GM19463 (cell line): ENCODE results near the gene DCP1B.

Source experiments
- ATAC-seq: cut with Tn5 transposase; IDR thresholded peaks from one replicate; pipeline ENCODE4 v1.9.1; 2021; ENCODE audit warnings: mild to moderate bottlenecking, moderate library complexity; ENCODE audit not compliant: unreplicated experiment

Gene DCP1B

DNA sequence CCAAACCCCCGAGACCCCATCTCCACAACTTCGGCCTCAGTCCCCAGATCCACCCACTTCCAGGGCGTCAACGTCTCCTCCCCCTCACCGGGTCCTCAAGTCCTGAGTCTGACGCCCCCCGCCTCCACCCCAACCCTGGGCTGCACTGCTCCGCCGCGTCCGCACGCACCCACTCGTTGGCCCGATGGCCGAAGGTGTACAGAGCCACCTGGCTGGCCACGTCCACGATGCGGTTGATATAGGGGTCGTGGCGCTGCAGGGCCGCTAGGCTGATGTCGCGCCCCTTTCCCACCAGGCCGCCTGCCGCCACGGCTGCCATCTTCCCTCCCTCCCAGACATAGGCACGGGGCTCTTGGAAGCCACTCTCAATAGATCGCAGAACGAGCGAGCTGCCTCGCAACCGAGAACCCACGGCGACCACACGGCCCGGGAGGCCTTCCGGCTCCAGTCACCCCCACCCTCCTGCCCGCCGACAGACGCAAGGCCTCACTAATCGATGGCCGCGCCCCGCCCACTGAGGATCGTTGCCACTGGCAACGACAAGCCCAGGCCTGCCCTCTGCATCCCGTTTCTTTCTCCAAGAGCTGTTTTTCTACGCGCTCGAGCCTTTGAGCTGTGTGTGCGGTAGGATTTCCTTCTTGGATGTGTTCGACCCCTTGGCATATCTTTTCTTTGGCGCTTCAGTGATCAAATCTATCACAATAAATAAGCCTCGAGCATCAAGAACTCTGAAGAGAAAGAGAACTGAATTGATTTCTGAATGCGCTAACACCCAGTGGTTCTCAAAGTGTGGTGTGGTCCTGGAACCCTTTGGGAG, at the start of gene DCP1B:
TSS of gene DCP1B (minus strand) at position 345 of the 817 bp plus-strand sequence. CDS start at position 319, 26 bp downstream.
- peak; percentile 95 for ATAC-seq

DNA sequence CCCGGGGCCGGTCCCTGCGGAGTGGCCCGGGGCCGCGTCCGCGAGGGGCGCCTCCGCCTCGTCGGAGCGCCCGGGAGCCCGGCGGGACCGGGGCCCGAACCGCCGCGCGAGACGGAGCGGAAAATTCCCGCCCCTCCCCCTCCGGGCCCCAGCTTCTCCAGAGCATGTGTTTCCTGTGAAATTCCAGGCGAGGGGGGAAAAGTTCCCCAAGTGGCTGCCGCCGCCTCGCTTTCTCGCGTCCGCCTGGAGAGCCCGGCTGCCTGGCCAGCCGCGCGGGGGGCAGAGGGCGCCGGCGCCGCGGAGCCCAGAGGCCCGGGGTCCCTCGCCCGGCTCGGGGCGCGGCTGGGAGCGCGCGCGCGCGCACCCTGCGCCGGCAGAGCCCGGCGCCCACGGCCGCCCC, 49.4 kb upstream of the DCP1B start:
- ATAC-seq: no peak

DNA sequence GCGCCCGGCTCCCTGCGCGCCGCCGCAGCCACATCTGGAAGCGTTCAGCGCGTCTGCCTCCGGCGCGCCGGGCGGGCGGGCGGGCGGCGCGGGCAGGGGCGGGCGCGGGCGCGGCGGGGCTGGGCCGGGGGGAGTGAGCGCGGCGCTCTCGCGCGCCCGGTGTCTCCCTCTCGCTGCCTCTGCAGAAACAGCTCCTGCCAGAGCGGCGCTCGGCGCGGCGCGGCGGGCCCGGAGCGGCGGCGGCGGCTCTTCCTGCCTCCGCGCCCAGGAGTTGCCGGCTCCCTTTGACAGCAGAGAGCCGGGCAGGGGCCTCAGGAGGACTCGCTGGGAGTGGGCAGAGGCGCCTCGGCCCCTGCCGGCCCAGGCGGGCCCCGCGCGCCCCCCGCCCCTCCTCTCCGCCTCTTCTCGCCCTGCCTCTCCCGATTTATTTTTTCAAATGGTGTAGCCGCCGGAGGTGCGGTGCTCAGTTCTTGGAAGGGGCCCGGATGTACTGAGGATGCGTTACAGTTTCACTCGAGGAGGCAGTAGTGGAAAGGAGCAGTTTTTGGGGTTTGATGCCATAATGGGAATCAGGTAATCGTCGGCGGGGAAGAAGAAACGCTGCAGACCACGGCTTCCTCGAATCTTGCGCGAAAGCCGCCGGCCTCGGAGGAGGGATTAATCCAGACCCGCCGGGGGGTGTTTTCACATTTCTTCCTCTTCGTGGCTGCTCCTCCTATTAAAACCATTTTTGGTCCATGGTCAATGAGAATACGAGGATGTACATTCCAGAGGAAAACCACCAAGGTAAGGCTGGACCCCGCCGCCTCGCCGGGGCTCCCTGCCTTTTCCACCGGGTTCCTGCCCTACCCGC, 48.8 kb upstream of the DCP1B start, which contains the start of gene CACNA1C:
TSS of gene CACNA1C (plus strand) at position 162 of the 853 bp plus-strand sequence. CDS start at position 738, 576 bp downstream.
- ATAC-seq: no peak

DNA sequence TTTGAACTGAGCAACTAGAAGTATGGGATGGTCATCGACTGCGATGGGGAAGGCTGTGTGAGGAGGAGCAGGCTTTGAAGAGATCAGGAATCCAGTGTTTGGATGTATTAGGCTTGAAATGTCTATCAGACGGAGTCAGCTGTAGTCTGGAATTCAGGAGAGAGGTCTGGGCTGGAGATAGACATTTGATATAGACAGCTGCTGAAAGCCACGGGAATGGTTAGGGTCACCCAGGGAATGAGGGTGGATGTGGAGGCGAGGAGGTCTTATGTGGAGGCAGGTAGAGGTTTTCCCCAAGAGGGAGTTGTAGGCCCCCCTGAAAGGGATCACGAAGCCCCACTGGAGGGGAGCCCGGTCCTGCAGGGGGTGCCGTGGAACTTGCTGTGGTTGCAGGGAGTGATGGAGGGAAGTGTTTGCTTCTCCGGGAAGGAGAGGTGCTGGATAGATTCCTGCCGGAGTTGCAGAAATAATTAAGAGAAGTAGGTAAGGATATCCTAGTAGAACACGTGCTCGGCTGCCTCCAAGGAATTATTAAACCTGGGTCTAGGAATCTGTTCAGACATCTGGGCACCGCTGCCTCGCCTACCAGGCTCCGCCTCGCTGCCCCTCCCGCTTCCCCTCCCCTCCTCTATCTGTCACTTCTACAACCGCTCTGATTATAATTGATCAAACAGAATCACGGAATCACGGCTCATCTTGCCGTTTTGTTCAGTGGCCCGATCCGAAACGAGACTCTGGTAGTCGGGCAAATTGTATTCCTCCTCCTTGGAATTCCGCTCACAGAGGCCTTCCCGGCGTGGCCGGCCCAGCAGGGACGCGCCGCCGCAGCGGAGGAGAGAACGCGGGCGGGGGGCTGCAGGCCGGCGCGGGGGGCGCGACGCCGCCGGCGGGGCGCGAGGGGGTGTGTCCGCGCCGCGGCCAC, 47.7 kb upstream of the DCP1B start:
- no peak for ATAC-seq

DNA sequence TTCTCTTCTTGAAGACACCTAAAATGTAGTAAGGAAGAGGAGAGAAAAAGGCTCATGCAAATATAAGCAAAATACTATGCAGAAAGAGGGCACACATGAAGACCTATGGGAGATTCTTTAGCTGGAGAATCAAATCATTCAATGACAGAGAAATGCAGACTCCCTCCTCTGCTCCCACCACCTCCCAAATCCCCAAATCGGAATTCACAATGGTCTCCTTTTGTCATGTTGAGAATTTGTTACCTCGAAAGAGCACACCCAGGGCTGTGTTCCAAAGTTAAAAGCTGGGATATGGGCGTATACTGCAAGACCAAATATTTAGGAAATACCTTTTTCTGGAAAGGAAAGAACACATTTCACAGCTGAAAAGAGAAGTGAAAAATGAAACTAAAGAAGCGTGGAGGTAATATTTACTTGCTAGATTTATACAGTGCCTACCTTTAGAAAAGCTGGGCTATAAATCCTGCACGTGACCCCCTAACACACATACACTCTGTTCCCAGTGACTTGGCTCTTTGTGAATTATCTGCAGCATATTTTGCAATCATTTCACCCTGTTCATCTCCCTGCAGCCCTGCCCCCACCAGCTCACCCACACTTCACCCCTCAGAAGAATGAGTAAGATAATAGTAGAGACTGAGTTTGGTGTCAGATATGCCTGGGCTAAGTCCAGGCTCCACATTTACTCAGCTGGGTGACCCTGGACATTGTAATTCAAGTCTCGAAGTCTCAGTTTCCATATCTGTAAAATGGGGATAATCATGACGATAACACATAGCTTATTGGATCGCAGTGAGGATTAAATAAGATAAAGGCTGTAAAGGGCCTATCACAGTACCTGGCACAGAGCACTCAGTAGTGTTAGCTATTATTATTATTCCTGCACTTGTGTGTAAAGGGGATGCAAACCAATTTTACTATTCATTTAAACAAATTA, 45.6 kb upstream of the DCP1B start:
- no peak for ATAC-seq

DNA sequence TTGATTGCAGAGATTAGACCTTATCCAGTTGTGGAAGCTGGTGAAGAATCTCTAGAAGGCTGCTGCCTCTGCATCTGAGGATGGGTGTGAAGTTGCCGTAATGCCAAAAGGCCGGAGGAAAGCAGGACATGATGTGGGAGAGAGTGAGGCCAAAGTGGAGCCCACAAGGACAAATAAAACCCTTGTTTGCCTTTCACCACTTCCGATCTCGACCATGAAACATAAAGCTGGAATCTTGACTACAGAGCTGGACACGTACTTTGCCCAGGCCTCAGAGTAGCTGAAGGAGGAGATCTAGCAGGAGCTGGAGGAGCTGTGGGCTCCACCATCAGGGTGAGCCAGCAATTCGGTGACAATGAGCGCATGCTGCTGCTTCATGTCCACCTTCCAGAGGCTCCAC, 43.5 kb upstream of the DCP1B start:
- no peak for ATAC-seq

DNA sequence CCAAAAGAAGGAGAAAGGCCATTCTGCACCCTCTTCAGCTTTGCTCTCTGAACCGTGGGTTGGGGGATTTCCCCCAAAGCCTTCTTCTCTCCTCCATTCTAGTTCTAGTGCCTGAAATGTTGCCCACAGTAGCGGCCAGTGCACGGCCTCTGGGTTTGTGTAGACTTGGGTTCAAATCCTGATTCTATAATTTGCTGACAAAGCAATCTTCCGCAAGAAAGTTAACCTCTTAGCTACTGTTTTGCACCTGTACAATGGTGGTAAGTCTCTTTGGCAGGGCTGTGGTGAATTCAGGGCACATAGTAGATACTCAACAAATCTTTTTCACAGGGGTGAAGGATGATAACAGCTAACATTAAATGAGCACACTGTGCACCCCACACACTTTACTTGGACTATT, 42.7 kb upstream of the DCP1B start:
- ATAC-seq: no peak

DNA sequence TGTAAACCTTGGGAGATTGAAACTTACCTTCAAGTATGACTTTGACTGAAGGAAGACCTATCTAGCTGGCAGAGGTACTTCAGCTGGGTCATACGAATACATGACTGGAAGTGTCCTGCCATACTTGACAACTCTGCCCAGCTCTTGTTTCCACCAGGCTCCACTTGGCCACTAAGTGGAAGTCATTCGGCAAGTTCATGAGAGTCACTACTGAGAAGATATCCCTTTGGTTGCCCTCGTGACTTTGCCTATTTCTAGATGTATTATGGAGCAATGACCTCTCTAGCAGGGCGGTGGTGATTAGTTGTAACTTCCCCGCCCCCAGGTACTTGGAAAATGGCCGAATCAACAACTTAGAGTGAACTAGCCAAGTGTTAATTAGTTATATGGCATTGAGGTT, 39.9 kb upstream of the DCP1B start:
- no peak for ATAC-seq

DNA sequence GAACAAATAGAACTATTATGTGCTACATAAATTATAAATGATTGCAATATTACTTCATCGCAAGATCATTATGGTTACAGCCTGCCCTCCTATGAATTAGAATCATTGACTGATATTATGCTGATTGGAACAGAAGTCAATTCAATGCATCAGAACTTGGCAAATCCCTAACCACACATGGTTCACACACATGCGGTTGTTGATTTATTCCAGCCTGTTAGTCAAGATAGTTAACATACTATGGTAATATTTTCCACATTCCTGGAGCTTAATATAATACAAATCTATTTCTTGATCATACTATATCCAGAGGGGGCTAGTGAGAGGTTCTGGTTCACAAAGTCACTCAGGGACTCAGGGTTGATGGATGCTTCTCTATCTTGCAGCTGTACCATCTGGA, 38.8 kb upstream of the DCP1B start:
- no peak for ATAC-seq

DNA sequence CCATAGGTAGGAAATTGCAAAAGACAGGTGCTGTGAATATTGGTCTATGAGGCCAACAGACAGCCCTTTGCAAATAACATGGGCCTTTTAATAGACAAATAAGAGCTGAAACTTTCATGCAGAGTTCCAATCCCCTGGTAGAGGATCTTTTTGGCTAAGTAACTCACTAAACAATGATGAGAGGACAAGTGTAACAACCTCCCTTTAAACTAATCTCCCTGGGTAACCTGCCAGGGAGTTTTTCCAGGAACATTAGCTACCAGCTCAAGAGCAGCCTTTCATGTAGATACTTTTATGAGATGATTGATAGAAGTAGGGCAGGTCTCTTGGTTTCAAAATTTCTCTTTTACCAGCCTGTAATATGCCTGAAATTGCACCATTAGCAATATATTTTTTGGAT, 34.8 kb upstream of the DCP1B start:
- no peak for ATAC-seq

DNA sequence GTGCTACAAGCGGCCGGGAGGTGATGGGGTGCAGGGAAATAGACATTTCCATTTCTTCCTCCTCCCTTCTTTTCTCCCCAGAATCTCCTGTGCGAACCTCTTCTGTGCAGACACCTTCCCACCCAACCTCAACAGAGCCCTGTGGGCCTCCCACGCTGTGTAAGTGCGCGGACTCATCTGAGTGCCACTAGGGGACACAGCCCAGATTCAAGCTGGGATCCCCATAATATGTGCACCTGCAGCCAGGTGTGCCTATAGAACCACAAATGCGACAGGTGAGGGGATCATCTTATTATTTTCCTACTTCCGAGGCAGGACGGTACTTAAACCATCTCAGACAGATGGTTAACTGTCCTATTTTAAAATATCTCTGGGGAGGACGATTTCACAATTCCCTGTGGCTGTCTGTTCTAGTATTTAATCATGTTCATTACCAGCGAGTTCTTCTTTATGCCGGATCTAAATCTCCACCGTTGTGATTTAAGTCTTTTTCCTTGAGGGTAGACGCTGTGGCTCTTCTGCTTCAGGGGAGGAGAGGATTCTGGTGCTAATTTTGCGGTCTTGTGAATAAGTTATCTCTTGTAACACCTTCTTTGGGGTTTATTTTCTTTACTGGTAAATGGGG, 31.3 kb upstream of the DCP1B start:
- no peak for ATAC-seq

DNA sequence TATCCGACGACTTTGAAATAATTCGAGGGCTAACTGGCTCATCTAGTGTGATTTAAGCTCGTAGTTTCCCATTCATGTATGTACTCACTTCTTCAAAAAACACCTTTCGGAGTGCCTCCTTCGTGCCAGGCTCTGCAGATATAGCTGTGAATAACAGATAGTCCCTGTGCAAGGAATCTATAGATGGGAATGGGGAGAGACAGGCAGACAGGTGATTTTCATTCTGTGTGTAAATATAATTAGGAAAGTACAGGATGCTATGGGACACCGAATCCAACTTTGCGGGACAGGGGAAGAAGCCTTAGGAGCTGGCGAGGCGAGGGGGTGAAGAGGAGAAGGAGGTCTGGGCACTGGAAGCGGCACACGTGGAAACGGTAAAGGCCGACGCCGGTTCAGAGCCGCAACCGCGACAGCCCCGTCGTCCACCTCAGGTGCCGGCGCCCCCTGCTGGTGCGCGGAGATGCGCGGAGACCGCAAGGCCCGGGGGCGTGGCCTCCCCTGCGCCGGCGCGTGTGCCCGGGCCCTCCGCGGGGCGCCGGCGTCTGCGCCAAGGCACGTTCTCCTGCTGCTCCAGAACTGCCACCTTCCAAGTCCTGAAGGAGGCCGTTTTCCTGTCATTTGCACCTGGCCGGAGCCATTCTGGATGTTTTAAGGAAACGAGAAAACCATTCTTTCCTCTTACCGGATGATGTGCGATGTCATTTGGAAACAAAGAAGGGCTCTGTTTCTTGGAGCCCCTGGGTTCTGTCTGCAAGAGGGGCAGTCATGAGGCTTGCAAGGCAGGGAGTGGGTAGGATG, 30.6 kb upstream of the DCP1B start:
- peak; percentile 90 for ATAC-seq

DNA sequence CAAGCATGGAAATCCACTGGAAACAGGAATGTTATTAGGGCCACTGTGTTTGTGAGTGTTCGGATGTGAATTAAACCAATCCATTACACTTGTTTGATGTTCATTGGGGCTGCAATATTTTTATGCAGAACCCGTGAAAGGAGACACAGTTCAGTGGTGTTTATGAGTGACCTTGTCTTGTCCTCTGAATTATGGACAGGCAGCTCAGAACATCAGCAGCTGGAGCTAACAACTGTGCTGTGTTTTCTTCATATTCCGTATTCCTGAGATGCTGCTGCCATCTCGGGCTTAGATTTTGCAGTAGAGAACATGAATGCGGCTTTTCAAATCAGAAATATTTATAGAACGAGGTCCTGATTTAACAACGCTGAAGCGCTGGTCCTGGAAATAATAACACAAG, 28.2 kb upstream of the DCP1B start:
- no peak for ATAC-seq

DNA sequence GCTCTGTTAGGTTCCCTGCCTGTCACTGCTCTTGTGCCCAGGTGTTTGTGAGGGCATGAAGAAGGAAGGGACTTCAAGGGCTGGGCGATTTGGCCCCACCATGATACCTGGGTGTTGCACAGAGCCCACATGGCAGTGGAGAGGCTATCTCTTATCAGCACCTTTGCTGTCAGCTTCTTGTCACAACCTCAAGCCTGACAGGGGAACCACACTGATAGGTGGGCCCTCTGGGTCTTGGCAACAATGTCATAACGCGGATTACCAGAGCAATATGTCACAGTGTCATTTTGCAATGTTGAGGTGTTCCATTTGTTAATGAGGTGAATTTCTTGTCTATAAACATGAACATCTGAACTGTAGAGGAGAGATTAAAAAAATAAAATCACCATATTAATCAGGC, 25.6 kb upstream of the DCP1B start:
- no peak for ATAC-seq

DNA sequence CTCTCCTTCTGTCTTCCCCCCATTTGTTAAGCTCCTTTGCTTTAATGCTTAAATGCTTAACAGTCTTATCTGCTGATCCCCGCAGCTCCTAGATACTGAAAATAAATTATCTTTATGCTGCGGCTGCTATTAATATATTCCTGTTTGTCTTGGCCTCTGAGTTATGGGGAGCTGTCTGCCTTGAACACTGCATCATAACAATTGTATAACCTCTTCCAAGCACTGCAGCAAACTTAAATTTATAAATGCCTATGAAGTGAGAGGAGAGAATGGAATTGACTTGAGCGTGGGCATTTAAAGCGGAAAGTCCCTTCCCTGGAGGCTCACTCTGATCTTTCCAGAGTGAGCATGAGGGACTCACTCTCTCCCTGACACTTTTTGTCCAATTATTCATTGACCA, 23.1 kb upstream of the DCP1B start:
- no peak for ATAC-seq

DNA sequence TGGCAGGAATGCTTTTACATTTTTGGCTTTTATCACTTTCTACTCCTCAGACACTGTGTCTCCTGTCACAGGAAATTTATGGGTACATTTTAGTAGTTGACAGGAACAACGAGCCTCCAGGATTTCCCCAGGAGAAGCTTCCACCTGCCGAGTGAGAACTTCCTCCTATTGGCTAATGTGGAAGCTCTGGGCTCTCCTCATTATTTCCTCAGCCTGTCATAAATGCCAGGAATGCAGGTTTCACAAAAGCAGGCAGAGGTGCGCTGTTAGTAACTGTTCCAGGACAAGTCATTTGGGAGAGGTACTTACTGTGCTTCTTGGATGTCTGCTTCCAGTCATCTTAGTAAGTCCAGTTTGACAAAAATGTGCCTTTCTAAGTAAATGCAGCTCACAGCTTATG, 19.1 kb upstream of the DCP1B start:
- ATAC-seq: no peak

DNA sequence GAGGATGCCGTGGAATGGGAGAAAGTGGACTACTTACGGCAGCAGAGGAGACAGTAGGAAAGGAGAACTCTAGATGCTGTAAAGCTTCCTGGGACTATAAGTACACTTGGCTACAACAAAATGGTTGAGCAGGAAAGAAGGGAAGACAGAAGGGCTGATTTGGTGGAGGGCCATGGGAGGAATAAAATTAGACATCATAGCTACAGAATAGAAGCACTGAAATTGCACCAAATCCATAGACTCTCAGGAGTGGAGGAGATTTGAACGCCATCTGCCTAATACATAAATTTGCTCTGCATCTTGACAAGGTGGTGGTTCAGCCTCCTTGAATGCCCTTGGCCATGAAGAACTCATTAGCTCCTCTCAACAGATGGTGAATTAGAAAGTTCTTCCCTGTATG, 16.3 kb upstream of the DCP1B start:
- ATAC-seq: no peak

DNA sequence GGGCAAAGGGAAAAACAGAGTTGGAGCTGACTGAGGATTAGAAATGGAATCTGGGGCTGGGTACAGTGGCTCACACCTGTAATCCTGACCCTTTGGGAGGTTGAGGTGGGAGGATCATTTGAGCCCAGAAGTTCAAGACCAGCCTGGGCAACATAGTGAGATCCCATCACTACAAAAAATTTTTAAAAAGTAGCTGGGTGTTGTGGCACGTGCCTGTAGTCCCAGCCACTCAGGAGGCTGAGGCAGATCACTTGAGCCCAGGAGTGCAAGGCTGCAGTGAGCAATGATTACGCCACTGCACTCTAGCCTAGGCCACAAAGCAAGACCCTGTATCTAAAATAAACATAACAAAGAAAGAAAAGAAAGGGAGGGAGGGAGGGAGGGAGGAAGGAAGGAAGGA, 14.9 kb upstream of the DCP1B start:
- no peak for ATAC-seq

DNA sequence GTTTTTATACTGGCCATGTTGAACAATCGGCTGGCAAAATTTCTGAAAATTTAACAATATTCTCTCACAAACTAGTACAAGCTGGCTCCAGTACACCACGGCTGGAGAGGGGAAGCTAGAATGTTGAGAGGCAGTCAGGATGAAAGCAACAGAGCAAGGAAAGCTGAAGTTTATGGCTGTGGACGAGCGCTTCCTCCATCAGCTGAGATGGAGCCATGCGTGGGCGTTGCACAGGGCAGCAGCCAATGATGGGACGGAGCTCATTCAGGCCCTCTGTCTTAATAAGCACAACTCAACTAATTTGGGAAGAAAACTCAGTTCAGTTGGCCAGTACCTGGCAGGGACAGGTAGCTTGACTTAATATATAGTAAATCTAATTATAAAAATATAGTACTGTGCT, 14.1 kb upstream of the DCP1B start:
- ATAC-seq: no peak
